Measurements from ENCODE around the gene FARP1.

Gene FARP1

GRCh38 chr13:98157609-98158008 is 14.7 kb downstream of the FARP1 start:
- no peak for TF ChIP-seq CTCF (IDR thresholded peaks at IDR 0.05; ENCODE audit: insufficient read depth, low read length, poor library complexity, severe bottlenecking)
- no peaks in the 10 kb centered on the region for H3K36me3 ChIP-seq (ENCODE audit: control insufficient read depth, insufficient read depth, low read length)
- no peaks in the 10 kb centered on the region for H3K27me3 ChIP-seq (replicated peaks; ENCODE audit: control insufficient read depth, insufficient read depth, low read length)
- no peak overlapping the region for H3K4me3 ChIP-seq (replicated peaks; ENCODE audit: low read depth, low read length)
- no peak for DNase-seq (ENCODE audit: extremely low read depth, insufficient read length)

DNA sequence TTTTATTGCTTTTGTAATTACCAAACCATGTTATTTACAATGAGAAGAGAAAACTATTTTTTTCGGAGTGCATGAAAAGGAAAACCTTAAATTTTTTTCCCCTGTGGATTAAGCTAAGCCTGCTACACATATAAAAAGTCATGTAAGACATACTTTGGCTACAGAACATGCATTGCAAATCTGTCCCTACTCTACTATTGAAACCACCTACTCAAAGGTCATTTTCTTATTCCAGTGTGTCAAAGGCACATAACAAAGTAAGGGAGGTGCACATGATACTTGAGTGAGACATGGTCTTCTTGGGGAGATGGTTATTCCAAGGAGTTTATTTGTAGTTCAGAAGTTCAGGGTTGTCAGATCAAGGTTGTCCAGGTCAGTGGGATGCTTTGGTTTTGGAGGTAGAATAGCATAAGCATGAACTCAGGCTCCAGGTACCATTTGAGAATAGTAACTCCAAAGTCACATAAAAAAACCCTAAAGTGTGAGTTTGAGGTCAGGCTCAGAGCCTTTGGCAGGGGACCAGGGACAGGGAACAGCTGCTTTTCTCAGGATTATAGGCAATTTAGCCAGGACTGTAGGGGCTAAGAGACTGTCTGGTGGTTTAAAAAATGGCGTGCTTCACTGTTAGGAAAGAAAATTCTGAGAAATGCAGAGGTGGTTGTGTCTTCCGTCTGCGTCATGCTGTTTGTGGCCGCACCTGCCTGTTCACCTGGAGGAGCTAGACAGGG is 15.4 kb downstream of the FARP1 start:
- Histone ChIP-seq H3K36me3 (ENCODE audit: control insufficient read depth, insufficient read depth, low read length) (no peaks in the 10 kb centered on the region), H3K4me3 (replicated peaks; ENCODE audit: low read depth, low read length) (no peak overlapping the region), H3K27me3 (replicated peaks; ENCODE audit: control insufficient read depth, insufficient read depth, low read length) (no peaks in the 10 kb centered on the region)
- no peak for TF ChIP-seq CTCF (IDR thresholded peaks at IDR 0.05; ENCODE audit: insufficient read depth, low read length, poor library complexity, severe bottlenecking)
- no peak for DNase-seq (ENCODE audit: extremely low read depth, insufficient read length)

GRCh38 chr13:98162935-98163334 is 20.0 kb downstream of the FARP1 start:
- no peak for DNase-seq (ENCODE audit: extremely low read depth, insufficient read length)
- no peaks in the 10 kb centered on the region for H3K27me3 ChIP-seq (replicated peaks; ENCODE audit: control insufficient read depth, insufficient read depth, low read length)
- no peak for TF ChIP-seq CTCF (IDR thresholded peaks at IDR 0.05; ENCODE audit: insufficient read depth, low read length, poor library complexity, severe bottlenecking)
- no peak overlapping the region for H3K4me3 ChIP-seq (replicated peaks; ENCODE audit: low read depth, low read length)
- no peaks in the 10 kb centered on the region for H3K36me3 ChIP-seq (ENCODE audit: control insufficient read depth, insufficient read depth, low read length)

DNA sequence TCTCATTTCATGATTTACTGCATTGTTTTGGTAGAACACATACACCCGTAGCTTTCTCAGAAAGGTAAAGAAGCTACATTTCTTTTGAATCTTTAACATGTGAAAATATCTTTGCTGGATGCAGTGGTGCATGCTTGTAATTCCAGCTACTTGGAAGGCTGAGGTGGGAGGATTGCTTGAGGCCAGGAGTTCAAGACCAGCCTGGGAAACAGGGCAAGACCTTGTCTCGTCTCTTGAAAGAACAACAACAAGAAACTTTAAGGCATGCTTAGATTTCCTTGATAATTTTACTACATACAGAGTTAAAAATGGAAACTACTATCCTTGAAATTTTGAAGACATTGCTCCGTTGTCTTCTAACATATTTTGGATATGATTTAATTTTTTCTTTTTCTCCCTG is 26.4 kb downstream of the FARP1 start:
- no peak for DNase-seq (ENCODE audit: extremely low read depth, insufficient read length)
- H3K27me3 ChIP-seq (replicated peaks; ENCODE audit: control insufficient read depth, insufficient read depth, low read length): no peaks in the 10 kb centered on the region
- no peaks in the 10 kb centered on the region for H3K36me3 ChIP-seq (ENCODE audit: control insufficient read depth, insufficient read depth, low read length)
- no peak for TF ChIP-seq CTCF (IDR thresholded peaks at IDR 0.05; ENCODE audit: insufficient read depth, low read length, poor library complexity, severe bottlenecking)
- H3K4me3 ChIP-seq (replicated peaks; ENCODE audit: low read depth, low read length): no peak overlapping the region

GRCh38 chr13:98171900-98172589 is 29.2 kb downstream of the FARP1 start:
- no peak for DNase-seq (ENCODE audit: extremely low read depth, insufficient read length)
- H3K4me3 ChIP-seq (replicated peaks; ENCODE audit: low read depth, low read length): no peak overlapping the region
- H3K27me3 ChIP-seq (replicated peaks; ENCODE audit: control insufficient read depth, insufficient read depth, low read length): no peaks in the 10 kb centered on the region
- TF ChIP-seq CTCF (IDR thresholded peaks at IDR 0.05; ENCODE audit: insufficient read depth, low read length, poor library complexity, severe bottlenecking): no peak
- H3K36me3 ChIP-seq (ENCODE audit: control insufficient read depth, insufficient read depth, low read length): no peaks in the 10 kb centered on the region

Data from GM06990 (cell line).